T-helper 1 cell treated with Interleukin-12 subunit alpha and Interleukin-12 subunit beta and Interleukin-4 antibody, amounts not matched to agents 30 ng/mL and 1 ng/mL, for 36 hours (primary cell): ENCODE results near the gene SLC30A5. TPM values are rescaled to one million over a fixed set of nuclear protein-coding genes. Genes with fewer than 3 reads are reported as not detected.
"Not testable (repeated sequence)": the region's sequence is repeated elsewhere in the genome, so short reads cannot be mapped to it uniquely, and the experiment has no call there.

Experiments used
- intact Hi-C: fragments of 100-400 bp; cut with micrococcal nuclease; formaldehyde crosslinking; loops from one replicate; pipeline ENCODE4 v1.15.1; 2024
- total RNA-seq: library from RNA; stranded (reverse); gene quantifications from 2 replicates; pipeline ENCODE4 v1.2.3, GENCODE V29; 2022

The SLC30A5 gene
- total RNA-seq, 1 donor from 2014 or later: 44.9 TPM

- intact Hi-C loops: no loop called here
Measured at GRCh38 chr5:69103521-69103920, 9.7 kb downstream of the SLC30A5 start.

GRCh38 chr5:69105996-69106906, 12.4 kb downstream of the SLC30A5 start:
- intact Hi-C loops: no loop called here

- intact Hi-C loops: not testable (repeated sequence)
Measured at GRCh38 chr5:69108367-69108766, 14.6 kb downstream of the SLC30A5 start.

- intact Hi-C loops: no loop called here
Measured at GRCh38 chr5:69113851-69114250, 20.0 kb downstream of the SLC30A5 start.

GRCh38 chr5:69115526-69115925, 21.7 kb downstream of the SLC30A5 start:
- intact Hi-C loops: no loop called here

- intact Hi-C loops: no loop called here
Measured at GRCh38 chr5:69129413-69129812, 35.6 kb downstream of the SLC30A5 start.

GRCh38 chr5:69130241-69130640, 36.4 kb downstream of the SLC30A5 start:
- intact Hi-C loops: no loop called here

- intact Hi-C loops: no loop called here
Measured at GRCh38 chr5:69131304-69131703, 37.5 kb downstream of the SLC30A5 start.

GRCh38 chr5:69134126-69134525, 40.3 kb downstream of the SLC30A5 start:
- intact Hi-C loops: no loop called here

GRCh38 chr5:69136293-69136692, 42.5 kb downstream of the SLC30A5 start:
- intact Hi-C loops: no loop called here

GRCh38 chr5:69137208-69137607, 43.4 kb downstream of the SLC30A5 start:
- intact Hi-C loops: not testable (repeated sequence)

GRCh38 chr5:69137807-69138206, 44.0 kb downstream of the SLC30A5 start:
- intact Hi-C loops: no loop called here

GRCh38 chr5:69138766-69139165, 45.0 kb downstream of the SLC30A5 start:
- intact Hi-C loops: no loop called here

GRCh38 chr5:69140239-69140638, 46.4 kb downstream of the SLC30A5 start:
- intact Hi-C loops: not testable (repeated sequence)

- intact Hi-C loops: no loop called here
Measured at GRCh38 chr5:69140827-69141226, 47.0 kb downstream of the SLC30A5 start.

GRCh38 chr5:69148576-69148975, 54.8 kb downstream of the SLC30A5 start:
- intact Hi-C loops: not testable (repeated sequence)

- intact Hi-C loops: no loop called here
Measured at GRCh38 chr5:69148981-69149675, 55.3 kb downstream of the SLC30A5 start.

- intact Hi-C loops: no loop called here
Measured at GRCh38 chr5:69149676-69150010, 55.8 kb downstream of the SLC30A5 start.

GRCh38 chr5:69152731-69153130, 58.9 kb downstream of the SLC30A5 start:
- intact Hi-C loops: no loop called here

GRCh38 chr5:69156456-69156855, 62.6 kb downstream of the SLC30A5 start:
- intact Hi-C loops: no loop called here

- intact Hi-C loops: no loop called here
Measured at GRCh38 chr5:69158039-69158438, 64.2 kb downstream of the SLC30A5 start.

GRCh38 chr5:69160651-69161050, 66.8 kb downstream of the SLC30A5 start:
- intact Hi-C loops: no loop called here
